HG02938 (cell line): ENCODE data around the gene P2RX1.

Experiments used
- ATAC-seq: cut with Tn5 transposase; IDR thresholded peaks from one replicate; pipeline ENCODE4 v1.9.1; 2021; ENCODE audit warnings: mild to moderate bottlenecking, moderate library complexity; ENCODE audit not compliant: unreplicated experiment

Gene P2RX1

DNA sequence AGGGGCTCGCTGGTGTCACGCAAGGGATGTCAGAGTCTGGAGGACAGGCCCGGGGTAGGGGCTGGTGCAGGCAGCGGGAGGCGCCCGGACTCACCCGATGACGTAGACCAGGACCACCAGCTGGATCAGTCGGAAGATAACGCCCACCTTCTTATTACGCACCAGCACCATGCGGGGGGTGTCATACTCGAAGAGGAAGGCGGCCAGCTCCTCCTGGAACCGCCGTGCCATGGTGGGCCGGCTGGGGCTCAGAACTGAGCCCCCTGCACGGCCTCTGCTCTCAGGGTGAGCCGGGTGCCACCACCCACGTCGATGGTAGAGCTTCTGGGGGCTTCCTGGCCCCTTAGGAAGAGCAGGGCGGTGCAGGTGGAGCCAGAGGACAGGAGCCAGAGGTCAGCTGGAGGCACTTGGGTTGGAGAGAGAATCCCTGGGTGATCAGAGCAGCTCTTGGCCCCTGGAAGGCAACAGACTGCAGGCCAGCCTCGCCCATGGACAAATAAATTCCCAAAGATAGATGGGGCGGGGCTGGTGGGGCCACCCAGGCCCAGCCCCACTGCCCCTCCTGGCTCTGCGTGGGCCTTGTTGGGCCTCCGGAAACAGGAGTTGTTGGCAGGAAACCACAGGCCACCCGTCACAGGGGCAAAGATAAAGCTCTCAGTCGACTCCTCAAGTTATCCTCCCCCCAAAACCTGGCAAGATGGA is at the start of gene P2RX1:
TSS of gene P2RX1 (minus strand) at position 471 of the 702 bp plus-strand sequence. CDS start at position 231, 240 bp downstream.
- ATAC-seq: no peak

DNA sequence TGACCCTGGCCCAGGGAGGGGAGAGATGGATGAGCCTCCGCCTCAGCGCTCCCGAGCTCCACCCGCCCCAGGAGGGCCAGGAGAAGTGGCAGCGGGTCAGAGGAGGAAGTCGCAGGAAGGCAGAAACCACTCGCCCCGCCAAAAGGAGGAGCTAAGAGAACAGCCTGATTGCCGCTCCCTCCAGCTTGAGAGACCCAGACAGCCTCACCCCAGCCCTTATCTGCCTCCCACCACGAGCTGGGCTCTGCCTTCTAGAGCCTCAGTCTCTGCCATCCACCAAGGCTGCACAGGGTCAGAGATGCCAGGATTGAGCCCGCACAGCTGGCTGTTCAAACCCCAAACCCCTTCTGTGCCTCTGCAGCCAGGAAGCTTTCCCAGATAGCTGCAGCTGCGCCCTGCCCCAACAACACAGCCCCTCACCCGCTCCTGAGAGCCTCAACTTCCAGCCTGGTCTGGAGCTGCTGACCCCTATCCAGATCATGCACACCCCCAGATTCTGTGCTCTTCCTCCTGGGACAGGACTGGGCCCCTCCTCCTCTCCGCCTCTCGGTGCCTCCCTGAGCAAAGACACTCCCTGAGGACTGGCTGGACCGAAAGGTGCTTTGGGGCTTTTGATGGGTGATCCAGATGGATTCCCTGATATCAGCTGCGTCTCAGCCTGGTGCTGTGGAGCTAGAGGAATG is 49.0 kb upstream of the P2RX1 start:
- ATAC-seq: no peak

DNA sequence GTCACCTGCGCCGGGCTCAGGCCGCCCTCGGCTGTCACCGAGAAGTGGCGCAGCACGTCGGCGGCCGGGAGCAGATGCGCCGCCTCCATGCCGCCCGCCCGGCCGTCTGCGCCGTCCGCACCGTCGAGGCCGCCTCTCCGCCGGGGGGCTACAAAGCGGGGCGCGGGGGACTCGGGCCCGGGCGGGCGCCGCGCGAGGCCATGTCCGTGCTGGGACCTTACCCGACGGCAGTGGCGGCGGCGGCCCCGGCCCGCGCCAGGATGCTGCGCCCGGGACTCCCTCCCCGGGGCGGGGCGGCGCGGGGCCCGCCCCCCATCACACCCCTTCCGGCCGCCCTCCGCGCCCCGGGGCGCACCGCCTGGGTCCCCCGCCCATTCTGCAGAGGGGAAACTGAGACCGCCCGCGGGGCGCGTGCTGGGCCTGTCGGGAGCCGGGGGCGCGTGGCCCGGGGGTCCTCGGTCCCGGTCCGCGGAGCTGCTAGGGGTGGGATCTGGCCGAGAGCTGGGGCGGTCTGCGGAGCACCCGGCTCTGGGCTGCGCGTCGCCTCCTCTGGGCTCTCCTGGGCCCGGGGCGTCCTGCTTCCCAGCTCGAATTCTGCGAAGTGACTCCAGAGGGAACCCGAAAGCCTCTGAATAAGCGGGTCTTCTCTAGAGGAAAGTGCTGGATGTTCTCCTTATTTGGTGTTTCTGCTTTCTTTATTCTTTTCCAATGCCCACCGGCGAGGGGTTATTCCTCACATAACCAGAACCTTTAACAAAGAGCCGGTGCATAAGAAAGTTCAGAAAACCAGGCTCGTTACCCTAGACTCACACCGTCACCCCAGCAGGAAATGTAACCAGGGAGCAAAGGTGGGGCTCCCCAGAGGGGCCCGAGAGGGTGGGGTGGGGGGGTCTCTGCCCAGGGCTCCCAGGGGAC is 48.2 kb upstream of the P2RX1 start, which contains the start of gene ATP2A3:
TSS of gene ATP2A3 (minus strand) at position 235 of the 915 bp plus-strand sequence. CDS start at position 89, 146 bp downstream.
- no peak for ATAC-seq

DNA sequence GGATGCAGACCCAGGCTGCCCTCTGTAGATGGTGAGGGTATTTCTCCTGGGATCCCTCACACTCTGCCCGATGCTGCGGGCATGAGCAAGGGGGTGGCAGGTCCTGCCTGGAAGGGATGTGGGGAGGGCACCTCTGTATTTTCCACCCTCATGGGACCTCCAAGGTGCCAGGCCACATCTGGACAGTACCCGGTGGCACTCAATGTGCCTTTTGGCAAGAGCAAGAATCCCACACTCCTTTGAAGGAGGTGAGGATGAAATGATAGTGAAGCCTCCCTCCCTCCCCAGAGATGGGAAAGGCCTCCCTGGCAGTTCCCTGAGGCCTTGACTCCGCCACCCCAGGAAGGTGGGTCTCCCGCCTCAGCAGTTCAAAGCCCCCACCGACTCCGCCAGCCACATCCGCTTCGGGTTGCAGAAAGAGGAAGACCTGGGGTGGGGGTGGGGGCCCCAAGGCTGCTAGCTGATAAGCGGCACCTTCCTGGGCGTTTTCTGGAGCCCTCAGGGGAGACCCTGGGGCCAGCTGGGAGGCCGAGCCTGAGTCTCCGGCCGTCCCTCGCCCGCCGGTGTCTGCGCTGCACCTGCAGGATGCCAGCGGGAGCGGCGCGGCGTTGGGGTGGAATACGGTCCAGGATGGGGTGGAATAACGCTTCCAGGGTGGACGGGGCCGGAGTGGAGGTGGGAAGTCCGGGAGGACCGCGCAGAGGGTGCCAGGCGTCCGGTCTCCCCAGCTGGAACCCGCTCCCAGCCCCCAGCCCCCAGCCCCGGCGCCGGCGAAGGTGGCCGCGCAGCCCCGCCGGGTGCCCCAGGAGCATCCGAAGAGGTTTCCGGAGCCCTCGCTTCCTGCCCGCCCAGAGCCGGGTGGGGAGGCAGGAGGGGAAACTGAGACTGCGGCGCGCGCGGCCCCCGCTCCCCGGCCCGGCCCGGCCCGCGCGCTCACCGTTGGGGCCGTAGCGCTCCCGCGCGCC is 47.3 kb upstream of the P2RX1 start:
- ATAC-seq: no peak

DNA sequence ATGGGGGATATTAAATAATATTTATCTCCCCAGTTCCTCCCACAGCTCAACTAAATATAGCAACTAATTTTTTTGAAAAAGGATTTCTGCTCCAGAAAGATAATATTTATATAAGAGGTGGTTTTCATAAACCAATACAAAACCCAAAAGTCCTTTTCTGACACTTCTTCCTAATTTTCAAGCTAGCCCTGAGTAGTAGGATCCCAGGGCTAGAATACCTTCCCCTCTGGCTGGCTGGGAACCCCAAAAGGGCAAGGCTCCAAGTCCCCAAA is 46.6 kb upstream of the P2RX1 start:
- ATAC-seq: no peak

DNA sequence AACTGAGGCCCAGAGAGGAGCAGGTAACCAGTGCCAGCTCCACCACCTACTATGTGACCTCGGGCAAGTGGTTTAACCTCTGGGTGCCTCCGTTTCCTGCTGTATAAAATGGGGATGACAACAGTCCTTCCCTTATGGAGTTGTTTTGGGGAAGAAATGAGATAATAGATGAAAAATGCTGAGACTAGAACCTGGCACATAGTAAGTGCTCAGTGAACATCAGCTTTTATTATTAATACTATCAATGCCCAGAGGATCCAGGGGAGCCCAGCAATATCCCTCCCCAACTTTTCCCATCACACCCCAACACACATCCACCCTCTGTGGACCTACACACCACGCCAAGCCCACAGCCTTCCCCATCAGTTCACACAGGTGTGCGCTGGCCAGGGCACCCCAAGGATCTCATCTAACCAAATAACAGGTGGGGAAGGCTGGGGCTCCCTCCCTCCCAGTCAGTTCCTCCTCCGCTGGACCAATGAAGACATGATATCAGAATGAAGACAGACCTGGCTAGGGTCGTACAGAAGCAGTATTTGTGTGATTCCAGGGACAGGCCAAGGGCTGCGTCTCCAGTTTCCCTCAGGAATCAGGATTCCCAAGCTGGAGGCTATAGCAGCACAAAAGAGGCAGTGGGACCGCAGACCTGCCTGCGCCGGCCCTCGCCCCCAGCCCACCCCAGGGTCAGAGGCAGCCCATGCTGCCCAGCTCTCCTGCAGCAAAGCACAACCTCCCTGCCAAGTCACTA is 46.1 kb upstream of the P2RX1 start:
- no peak for ATAC-seq

DNA sequence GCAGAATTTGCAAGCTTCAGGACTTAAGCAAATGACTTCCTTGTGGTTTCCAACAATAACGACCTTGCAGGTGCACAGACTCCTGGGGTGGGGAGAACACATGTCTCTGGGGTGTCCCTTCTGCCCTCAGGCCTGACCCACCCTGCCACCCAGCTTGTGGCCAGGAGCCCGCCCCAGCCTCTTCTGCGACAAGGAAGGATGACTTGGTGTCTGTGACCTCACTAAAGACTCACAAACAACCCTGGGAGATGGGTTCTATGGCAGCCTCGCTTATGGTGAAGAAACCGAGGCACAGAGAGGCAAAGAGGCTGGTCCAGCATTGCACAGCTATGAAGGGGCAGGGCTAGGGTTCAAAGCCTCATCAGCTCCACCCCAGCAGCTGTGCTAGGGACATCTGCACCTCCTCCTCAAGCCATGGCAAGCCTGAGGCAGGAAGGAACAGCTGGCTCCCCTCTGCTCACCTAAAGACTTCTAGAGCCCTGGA is 45.3 kb upstream of the P2RX1 start:
- ATAC-seq: no peak

DNA sequence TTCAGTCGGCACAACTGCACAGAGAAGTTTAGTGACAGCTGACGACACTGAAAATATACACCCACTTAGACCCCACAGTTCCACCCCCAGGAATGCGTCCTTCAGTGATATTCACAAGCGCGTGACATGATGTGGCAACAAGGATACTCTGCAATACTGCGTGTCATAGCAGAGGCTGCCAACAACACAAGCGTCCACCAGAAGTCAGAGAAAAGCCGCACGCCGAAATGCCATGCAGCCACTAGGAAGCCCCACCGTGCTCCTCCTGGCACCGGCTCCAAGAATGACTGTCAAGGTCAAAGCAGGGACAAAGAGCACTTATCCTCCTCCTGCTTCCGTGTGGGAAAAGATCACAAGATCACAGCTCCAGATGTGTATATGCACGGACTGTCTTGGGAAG is 44.5 kb upstream of the P2RX1 start:
- ATAC-seq: no peak

DNA sequence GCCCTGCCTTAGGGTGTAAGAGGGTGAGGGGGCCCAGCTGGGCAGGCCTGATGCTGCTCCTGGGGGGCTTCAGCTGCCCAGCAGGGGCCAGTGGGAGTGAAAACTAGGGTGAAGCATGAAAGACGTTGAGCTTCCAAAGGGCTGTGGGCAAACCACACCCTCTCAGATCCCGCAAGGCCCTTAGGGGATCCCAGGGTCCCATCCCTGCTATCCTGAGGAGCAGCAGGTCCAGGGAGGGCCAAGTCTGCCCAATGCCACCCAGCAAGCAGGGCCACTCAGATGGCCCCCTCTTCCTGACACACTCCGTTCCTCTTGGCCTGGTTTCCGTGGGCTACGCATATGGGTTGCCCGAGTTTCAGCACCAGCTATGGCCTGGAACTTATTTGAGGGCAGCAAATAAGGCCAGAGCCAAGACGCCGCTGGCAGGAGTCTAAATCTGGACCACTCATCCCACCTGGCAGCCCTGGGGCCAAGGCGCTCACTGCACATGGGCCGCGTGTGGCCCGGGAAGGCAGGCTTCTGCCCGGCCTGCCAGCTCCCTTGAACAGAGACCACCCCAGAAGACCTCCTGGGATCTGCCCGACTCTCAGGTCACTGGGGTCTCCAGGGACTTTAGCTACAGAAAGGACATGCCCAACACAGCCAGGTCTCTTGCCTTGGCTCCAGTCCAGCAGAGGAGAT is 43.8 kb upstream of the P2RX1 start:
- no peak for ATAC-seq

DNA sequence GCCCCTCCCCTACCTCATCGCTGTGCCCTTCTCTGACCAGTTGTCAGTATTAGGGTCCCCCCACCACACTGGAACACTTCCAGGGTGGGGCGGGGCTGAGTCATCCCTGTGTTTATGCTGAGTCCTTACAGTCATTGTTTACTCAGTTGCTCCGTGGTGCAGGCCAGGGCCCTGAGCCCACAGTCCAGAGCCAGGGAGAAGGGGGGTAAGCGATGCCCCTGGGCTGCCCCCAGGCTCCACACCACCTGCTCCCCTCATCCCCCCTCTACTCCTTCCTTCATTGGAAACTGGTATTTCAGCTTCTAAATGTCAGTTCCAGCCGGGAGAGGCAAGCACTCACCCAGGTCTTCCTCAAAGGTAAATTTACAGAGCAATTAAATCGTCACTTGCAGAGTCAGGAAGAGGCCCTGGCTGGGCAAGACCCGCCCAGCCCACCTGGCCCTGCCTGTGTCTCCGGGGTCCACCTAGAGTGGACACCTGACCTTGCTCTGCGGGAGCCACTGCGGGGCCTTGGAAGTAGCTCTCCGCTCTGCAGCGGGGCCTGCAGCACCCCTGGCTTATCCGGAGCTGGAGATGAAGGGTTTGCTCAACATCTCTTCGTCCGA is 43.1 kb upstream of the P2RX1 start:
- no peak for ATAC-seq

DNA sequence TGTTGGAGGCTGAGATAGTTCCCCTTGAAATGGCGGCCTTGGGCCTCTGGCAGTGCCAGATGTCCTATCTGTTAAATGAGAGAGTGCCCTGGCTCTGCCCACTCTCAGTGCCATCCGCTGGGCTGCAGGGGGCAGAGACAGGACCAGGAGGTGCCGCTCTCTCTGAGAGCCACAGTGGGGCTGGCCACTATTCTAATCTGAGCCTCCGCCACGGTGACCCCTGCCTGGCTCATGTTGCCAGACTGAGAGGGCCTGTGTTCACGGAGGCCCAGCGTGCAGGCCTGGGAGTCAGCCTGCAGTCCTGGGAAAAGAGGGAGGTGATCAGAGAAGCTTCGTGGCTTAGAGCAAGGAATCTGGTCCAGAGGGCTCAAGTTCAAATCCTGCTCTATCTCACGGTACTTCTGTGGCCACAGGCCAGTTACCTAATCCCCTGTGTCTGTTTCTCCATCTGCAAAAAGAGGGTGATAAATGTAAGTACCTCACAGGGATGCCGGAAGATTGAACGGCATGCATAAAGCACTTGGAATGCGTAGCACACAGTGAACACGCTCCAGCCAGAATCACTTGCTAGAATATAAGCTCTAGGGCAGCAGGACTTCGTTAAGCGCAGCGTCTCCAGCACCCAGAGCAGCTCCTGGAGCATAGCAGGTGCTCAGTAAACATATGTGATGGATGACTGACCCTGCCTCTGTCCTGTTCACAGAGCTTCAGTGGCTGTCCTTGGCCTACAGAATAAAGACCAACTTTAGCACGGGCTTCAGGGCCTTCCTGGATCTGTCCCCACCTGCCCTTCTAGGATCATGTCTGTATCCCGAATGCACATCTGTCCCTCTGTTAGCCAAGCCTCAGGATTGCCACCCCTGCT is 41.7 kb upstream of the P2RX1 start:
- ATAC-seq: no peak

DNA sequence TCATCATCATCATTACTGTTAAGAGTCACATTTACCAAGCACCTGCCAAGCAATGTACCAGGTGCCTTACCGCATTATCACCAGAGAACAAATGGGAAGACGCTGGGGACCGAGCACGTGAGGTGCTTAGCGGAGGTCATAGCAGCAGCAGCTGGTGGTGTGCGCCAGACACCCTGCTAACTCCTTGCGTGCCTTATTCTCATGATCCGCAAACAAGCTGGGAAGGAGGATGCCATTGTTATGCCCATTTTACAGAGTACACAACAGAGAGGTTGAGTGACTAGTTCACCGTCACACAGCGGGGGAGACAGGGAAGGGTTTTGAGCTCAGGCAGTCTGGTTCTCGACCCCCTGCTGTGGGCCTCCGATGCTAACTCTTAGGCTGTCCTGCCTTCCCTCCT is 40.7 kb upstream of the P2RX1 start:
- no peak for ATAC-seq

DNA sequence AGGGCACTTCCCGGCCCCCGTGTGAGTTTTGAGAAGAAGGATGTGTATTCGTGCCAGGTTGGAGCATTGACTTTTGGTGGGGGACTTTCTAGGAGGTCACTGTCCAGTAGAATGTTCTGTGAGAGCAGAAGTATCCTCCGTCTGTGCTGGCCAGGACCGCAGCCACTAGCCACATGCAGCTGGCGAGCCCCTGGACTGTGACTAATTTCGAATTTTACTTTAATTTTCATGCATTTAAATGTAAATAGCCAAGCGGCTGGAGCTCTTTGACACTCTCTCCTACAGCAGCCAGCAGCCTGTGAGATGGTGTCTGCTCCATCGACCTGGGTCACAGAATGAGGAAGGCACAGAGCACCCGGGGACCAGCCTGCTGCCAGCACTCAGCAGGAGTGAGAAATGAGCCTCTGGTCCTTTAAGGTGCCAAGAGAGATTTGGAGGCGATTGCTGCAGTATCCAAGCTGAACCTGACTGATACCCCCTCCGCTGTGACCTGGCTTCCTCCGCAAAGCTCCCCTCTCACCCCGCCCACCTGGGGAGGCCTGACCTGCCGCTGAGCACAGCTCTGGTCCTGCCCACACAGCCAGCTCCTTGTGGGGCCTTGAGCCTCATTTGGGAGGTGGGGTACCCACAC is 40.2 kb upstream of the P2RX1 start:
- ATAC-seq: no peak

DNA sequence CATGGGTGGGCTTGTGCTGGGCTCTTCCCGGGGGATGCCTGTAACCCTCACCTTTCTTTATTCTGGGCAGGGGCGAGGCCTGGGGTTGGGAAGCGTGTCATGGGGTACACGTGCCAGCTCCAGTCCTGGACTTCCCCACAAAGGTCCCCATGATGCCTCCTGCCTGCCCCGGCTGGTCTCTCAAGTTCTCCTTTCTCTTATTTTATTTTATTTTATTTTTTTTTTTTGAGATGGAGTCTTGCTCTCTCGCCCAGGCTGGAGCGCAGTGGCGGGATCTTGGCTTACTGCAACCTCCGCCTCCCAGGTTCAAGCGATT is 39.4 kb upstream of the P2RX1 start:
- ATAC-seq: no peak

DNA sequence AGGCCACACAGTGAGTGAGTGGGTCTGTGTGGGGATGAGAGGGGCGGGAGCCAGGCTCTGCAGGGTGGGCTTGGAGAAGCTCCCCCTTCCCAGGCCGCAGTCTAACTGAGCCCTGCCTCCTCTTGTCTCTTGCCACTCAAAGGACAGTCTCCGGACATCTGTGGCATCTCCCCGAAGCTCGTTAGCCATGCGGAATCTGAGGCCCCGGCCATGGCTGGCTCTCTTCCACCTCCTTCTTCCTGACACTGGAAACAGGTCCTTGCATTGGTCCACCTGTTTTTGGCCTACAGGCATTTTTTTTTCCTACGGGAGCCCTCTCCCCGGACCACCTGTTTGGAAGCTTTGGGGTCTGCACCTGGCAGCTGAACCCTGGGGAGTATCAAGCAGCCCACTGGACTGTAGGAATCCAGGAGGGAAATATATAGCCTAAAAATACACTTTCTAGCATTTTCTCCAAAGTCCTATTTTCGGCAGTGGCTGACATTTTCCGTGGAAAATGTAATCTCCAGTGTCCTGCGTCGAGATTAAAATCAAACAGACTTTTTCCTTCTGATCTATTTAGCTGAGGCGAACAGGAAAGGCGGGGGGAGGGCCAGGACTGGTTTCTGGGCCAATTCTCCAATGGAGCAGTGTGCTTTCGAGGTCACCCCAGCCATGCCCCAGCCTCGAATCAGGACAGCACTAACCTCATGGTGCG is 38.9 kb upstream of the P2RX1 start:
- ATAC-seq: no peak

DNA sequence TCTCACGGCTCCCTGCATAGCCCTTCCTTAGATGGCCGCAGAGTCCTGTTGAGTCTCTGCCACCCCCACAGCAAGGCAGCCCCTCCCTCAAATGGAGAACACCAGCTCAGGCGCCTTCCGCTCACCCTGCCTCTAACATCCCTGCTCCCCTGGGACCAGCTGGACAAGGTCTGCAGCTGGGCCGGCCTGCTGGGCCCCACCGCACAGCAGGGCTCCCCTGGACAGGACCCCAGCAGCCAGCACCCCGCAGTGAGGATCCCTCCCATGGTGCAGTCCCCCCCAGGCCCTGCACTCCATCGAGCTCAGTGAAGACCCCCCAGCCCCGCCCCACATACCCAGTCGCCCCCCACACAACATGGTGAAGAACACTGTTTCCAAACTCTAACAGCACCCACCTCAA is 37.8 kb upstream of the P2RX1 start:
- no peak for ATAC-seq

DNA sequence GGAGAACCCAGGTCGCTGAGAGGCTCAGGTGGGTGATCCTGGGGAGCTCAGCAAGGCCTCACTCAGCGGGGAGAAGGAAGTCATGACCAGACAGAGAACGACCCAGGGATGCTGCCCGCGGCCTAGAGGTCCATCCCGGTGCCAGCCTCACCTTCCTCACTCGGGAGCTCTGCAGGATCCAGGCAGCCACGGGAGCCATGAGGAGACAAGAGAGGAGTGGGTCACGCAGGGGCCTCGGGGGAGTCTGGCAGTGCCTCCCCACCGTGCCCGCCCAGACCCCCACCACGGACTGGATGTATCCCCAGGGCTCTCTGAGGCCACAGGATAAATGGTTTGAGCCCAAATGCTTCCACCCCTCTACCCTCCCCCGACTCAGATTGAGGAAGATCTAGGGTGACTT is 37.3 kb upstream of the P2RX1 start:
- ATAC-seq: no peak
